Measurements from ENCODE around the gene FGGY. TPM values are rescaled to one million over a fixed set of nuclear protein-coding genes. Genes with fewer than 3 reads are reported as not detected.

FGGY gene
- total RNA-seq, 1 experiment from 2014 or later, result 14.6 TPM

- H2BK5ac ChIP-seq (ENCODE audit: insufficient read length, low read length), result no peak overlapping the region
- Mint-ChIP-seq H3K36me3 (ENCODE audit: insufficient read depth in 1 of 3, low read depth in 3 of 3) (peaks cover 0 to 12% (median 4%) of the 10 kb centered on the region in 3 experiments; a peak in 5 of 7 replicates), H3K27me3 (ENCODE audit: low read depth) (peaks cover 2% of the 10 kb centered on the region; the same call in 1 of the 2 replicates), H3K9me3 (no peaks in the 10 kb centered on the region), H3K4me3 (peak overlapping the region; percentile 66 to 78), H3K27ac (no peak overlapping the region), H3K4me1 (peaks cover 15 to 23% of the 10 kb centered on the region in 2 experiments)
- no peak overlapping the region for H2BK15ac ChIP-seq (ENCODE audit: low read depth, low read length)
- no peak for TF ChIP-seq CTCF (conservative IDR thresholded peaks at IDR 0.05)
- H3K4me1 ChIP-seq (ENCODE audit: insufficient read depth, low read length), result 0 out of 2 replicates have a peak, but pooled peaks cover 4% of the 10 kb centered on the region
- no peak overlapping the region for H3K56ac ChIP-seq (ENCODE audit: insufficient read length, low read depth, low read length)
- no peak overlapping the region for H4K5ac ChIP-seq (ENCODE audit: insufficient read length, low read depth, low read length)
- DNase-seq, result no peak
- H3K4ac ChIP-seq (ENCODE audit: low read depth, low read length), result no peak overlapping the region
- no peaks in the 10 kb centered on the region for H3K79me2 ChIP-seq (ENCODE audit: insufficient read depth, low read length)
- no peak overlapping the region for H3K23ac ChIP-seq (ENCODE audit: insufficient read length, low read depth, low read length)
- no peak overlapping the region for H2BK20ac ChIP-seq (ENCODE audit: low read depth, low read length, poor library complexity, severe bottlenecking)
- no peak overlapping the region for H2AFZ ChIP-seq (ENCODE audit: low read length)
- no peak overlapping the region for H3K27ac ChIP-seq (ENCODE audit: insufficient read length, low read depth, low read length)
- no peak overlapping the region for H3T11ph ChIP-seq (ENCODE audit: low read length)
- no peak overlapping the region for H4K91ac ChIP-seq (ENCODE audit: insufficient read length, low read depth, low read length)
- no CpG with 5 or more reads among the region's 4 CpGs for WGBS (ENCODE audit: extremely low coverage, insufficient read length, low lambda C conversion rate)
- H3K79me1 ChIP-seq (ENCODE audit: insufficient read depth, low read depth, low read length, poor library complexity, severe bottlenecking), result no peaks in the 10 kb centered on the region
- H3K9ac ChIP-seq (ENCODE audit: extremely low read depth, insufficient read length, low read length), result peak overlapping the region; percentile 34
- no peak overlapping the region for H2BK120ac ChIP-seq (ENCODE audit: low read depth, low read length, poor library complexity, severe bottlenecking)
- H3K27me3 ChIP-seq (ENCODE audit: insufficient read depth, low read length), result no peaks in the 10 kb centered on the region
- H3K4me2 ChIP-seq (ENCODE audit: insufficient read depth, insufficient read length, low read length), result peak overlapping the region; percentile 70
- H3K14ac ChIP-seq (ENCODE audit: insufficient read depth, low read length), result no peak overlapping the region
- H4K8ac ChIP-seq (replicated peaks; ENCODE audit: insufficient read length, low read depth, low read length), result no peak overlapping the region
- no peak overlapping the region for H2AK5ac ChIP-seq (ENCODE audit: insufficient read length, low read length)
- no peaks in the 10 kb centered on the region for H3K9me3 ChIP-seq (ENCODE audit: control insufficient read depth, low read depth, low read length)
- H2BK12ac ChIP-seq (ENCODE audit: insufficient read length, low read depth, low read length), result no peak overlapping the region
- peaks cover 2% of the 10 kb centered on the region for H3K23me2 ChIP-seq (ENCODE audit: insufficient read length, low read depth, low read length, poor library complexity, severe bottlenecking)
- H4K20me1 ChIP-seq (ENCODE audit: control insufficient read depth, insufficient read depth, insufficient read length), result no peaks in the 10 kb centered on the region
- H3K18ac ChIP-seq (ENCODE audit: insufficient read length, low read depth, low read length), result no peak overlapping the region
These were observed 1.3 kb upstream of the FGGY start for GRCh38 chr1:59295618-59296017.
